GM15510 (cell line): ENCODE data around the gene MAP2.

ENCODE experiments used
- POLR2A ChIP-seq: IDR thresholded peaks from 3 replicates; pipeline ENCODE4 v1.6.1; 2011; ENCODE audit warnings: borderline replicate concordance; ENCODE audit not compliant: insufficient read length; ENCODE audit errors: extremely low read depth

MAP2 gene

GRCh38 chr2:209663656-209664055, 239.8 kb downstream of the MAP2 start:
- TF ChIP-seq POLR2A: no peak

GRCh38 chr2:209666296-209666695, 242.4 kb downstream of the MAP2 start:
- TF ChIP-seq POLR2A: no peak

- TF ChIP-seq POLR2A: no peak
Observed at GRCh38 chr2:209671020-209671680, 247.3 kb downstream of the MAP2 start.

GRCh38 chr2:209673811-209674210, 250.0 kb downstream of the MAP2 start:
- TF ChIP-seq POLR2A: no peak

GRCh38 chr2:209680596-209680995, 256.7 kb downstream of the MAP2 start:
- TF ChIP-seq POLR2A: no peak

GRCh38 chr2:209681201-209681735, 257.4 kb downstream of the MAP2 start:
- TF ChIP-seq POLR2A: no peak

DNA sequence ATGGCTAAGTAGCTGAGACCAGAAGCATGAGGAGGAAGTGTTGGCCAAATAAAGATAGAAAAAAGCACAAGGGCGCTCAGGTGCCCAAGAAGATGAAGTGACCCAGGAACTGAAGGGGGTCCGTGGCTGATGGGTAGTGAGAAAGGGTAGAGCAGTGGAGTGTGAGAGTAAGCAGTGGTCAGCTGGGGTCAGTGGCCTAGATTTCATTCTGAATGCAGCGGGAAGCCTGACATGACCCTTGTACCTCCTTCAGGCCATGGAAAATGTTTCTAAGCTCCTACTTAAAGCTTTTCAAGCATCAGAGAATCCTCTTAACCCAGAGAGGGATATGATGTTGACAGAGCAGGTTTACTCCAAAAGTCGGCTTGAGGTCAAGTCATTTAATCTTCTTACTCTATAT, 258.8 kb downstream of the MAP2 start:
- TF ChIP-seq POLR2A: no peak

- TF ChIP-seq POLR2A: no peak
Observed at GRCh38 chr2:209685340-209685739, 261.5 kb downstream of the MAP2 start.

GRCh38 chr2:209685963-209686362, 262.1 kb downstream of the MAP2 start:
- TF ChIP-seq POLR2A: no peak

DNA sequence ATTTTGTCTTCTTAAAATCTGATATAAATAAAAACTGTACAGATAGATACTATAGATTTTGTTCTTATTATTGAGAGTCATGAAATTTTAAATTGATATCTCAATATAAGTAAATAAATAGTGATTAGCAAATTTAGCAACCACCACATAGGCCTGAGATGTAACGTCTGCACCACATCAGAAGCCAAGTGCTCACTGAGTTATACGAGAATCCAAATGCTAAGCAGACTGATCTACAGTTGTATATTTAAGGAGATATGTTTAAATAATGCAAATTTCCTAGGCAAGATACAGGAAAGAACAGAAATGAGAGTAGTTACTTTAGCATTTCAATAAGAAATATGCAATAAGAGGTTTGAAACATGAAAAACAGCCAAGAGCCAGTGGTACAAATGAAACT, 262.6 kb downstream of the MAP2 start:
- no peak for TF ChIP-seq POLR2A

DNA sequence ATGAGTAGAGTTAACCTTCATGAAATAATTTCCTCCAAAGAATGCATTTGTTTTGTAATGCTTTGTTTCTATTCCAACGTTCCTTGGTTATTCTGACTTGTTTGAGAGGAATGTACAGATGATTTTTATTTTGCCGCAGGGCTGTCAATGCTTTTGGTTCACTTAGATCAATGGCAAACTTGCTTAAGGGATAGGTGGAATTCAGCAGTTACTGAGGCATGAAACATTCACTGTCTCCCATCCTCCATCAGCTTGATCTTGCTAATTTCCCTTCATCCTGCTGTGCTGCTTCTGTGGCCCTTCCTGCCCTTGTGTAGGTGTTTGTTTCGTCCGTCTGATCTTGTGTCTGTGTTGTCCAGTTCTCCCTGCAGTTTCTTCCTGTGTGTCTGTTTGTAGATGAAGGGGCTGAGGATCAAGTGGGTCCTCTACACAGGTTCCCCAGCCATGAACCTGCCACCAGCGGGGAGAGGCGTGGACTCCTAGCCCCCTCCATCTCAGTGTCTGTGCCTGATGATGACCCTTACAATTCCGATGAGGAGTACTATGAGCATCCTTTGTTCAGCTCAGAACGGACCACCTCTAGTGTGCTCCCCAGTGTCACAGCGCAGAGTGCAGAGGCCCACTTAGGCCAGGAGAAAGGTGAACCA, 263.6 kb downstream of the MAP2 start:
- TF ChIP-seq POLR2A: no peak

- TF ChIP-seq POLR2A: no peak
Observed at GRCh38 chr2:209688385-209688784, 264.5 kb downstream of the MAP2 start.

DNA sequence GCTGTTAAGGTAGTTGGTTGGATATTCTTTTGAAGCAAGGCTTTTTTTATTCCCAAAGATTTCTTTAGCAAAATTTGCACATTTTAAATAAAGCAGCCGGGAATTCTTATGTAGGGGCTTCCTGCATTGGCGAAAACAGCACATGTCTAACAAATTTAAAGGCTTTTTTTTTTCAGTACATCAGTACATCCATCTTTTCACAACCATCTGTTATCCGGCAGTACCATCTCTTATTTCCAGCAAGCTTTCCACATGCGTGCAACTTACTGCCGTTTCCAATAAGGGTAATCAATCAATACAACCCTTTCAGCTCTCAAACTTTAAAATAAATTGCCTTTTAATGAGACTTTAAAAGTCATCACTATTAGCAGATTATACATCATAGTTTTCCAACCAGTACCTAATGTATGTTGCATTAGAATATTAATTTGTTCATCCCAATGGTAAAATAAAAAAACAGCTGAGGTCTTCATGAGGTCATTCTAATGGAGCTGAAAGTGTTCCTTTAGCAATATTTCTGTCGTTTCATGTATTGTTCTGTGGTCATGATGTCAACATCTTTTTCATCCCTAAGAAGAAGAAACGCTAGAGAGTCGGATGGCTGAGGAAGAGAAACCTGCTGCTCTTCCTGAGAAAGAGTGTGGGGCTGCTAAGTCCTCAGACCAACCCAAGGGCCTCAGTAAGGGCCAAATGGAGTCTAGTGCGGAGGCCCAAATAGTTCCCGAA, 266.3 kb downstream of the MAP2 start:
- TF ChIP-seq POLR2A: no peak

DNA sequence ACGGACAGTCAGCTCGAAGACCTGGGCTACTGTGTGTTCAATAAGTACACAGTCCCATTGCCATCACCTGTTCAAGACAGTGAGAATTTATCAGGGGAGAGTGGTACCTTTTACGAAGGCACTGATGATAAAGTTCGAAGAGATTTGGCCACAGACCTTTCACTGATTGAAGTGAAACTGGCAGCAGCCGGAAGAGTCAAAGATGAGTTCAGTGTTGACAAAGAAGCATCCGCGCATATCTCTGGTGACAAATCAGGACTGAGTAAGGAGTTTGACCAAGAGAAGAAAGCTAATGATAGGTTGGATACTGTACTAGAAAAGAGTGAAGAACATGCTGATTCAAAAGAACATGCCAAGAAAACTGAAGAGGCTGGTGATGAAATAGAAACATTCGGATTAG, 270.9 kb downstream of the MAP2 start:
- TF ChIP-seq POLR2A: no peak
